ENCODE results near the gene RAC3.

GRCh38 chr17:82029391-82029790 lies 2.1 kb upstream of the RAC3 start:
- TF ChIP-seq YY1 (IDR thresholded peaks at IDR 0.05; ENCODE audit: low read depth) (no peak), MAX (IDR thresholded peaks at IDR 0.05) (no peak), REST (IDR thresholded peaks at IDR 0.05; ENCODE audit: low read depth) (no peak), RAD21 (IDR thresholded peaks at IDR 0.05; ENCODE audit: low read depth) (no peak), ZBTB7A (IDR thresholded peaks at IDR 0.05; ENCODE audit: low read depth) (no peak), EP300 (IDR thresholded peaks at IDR 0.05; ENCODE audit: borderline replicate concordance) (no peak), CREB1 (IDR thresholded peaks at IDR 0.05; ENCODE audit: low read depth) (no peak), FOXM1 (IDR thresholded peaks at IDR 0.05; ENCODE audit: borderline replicate concordance, low read depth) (no peak), TAF1 (IDR thresholded peaks at IDR 0.05; ENCODE audit: low read depth) (no peak), CEBPB (IDR thresholded peaks at IDR 0.05) (no peak), TEAD4 (IDR thresholded peaks at IDR 0.05) (no peak)
